ENCODE data around the gene PACRG.

DNA sequence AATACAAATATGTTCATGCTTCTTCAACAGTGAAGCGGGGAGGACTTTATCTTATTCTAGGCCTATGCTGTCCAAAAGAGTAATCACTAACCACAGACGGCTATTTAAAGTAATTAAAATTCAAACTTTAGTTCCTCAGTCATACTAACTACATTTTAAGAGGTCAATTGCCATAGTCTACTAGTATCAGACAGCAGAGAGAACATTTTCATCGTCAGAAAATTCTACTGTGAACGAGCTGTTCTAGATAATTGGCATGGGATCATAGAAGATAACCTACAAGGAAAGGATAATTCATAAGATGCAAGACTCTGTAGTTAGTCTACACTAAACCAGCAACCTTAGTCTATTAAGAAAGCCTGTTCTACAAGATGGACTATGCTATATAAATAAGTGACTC, 44.6 kb upstream of the PACRG start:
- TF ChIP-seq POLR2A (IDR thresholded peaks at IDR 0.05), result no peak
- TF ChIP-seq CTCF (IDR thresholded peaks at IDR 0.05), result no peak
- no peak for TF ChIP-seq EP300 (IDR thresholded peaks at IDR 0.05)

Data from ovary (tissue), 3 donors.